ENCODE measurements around the gene RPS6KL1. TPM values are rescaled to one million over a fixed set of nuclear protein-coding genes. Genes with fewer than 3 reads are reported as not detected.

RPS6KL1 gene
- total RNA-seq, 1 donor from 2014 or later, result 6.4 TPM

- no peak overlapping the region for H3K27ac ChIP-seq
- no peak overlapping the region for H2AFZ ChIP-seq (replicated peaks)
- Mint-ChIP-seq H3K4me3 (no peak overlapping the region), H3K9me3 (no peaks in the 10 kb centered on the region), H3K36me3 (no peaks in the 10 kb centered on the region), H3K27me3 (ENCODE audit: insufficient read depth, low read depth) (peaks cover 4% of the 10 kb centered on the region), H3K4me1 (no peaks in the 10 kb centered on the region), H3K27ac (no peak overlapping the region)
- DNase-seq (ENCODE audit: low spot score), result no peak
- H3K36me3 ChIP-seq, result no peaks in the 10 kb centered on the region
- H3K9ac ChIP-seq, result no peak overlapping the region
- no peaks in the 10 kb centered on the region for H3F3A ChIP-seq (ENCODE audit: low read depth)
- no peak for TF ChIP-seq CTCF (IDR thresholded peaks at IDR 0.05)
- TF ChIP-seq EZH2 (IDR thresholded peaks at IDR 0.05), result no peak
- no peak for TF ChIP-seq EZH2phosphoT487 (IDR thresholded peaks at IDR 0.05)
- H3K27me3 ChIP-seq, result peaks cover 16% of the 10 kb centered on the region
- H3K4me1 ChIP-seq, result no peaks in the 10 kb centered on the region
- no peaks in the 10 kb centered on the region for H3K79me2 ChIP-seq (ENCODE audit: low read depth)
- H3K4me2 ChIP-seq, result no peak overlapping the region
- no peak overlapping the region for H3K4me3 ChIP-seq
- H4K20me1 ChIP-seq (ENCODE audit: low read depth), result no peaks in the 10 kb centered on the region
- H3K9me3 ChIP-seq (ENCODE audit: low read depth), result no peaks in the 10 kb centered on the region
Observed at GRCh38 chr14:74929242-74929641, 6.2 kb upstream of the RPS6KL1 start.

GRCh38 chr14:74927225-74927624, 4.2 kb upstream of the RPS6KL1 start:
- Histone ChIP-seq H3K27ac (no peak overlapping the region), H3F3A (ENCODE audit: low read depth) (no peaks in the 10 kb centered on the region), H3K9me3 (ENCODE audit: low read depth) (no peaks in the 10 kb centered on the region), H3K9ac (no peak overlapping the region), H3K79me2 (ENCODE audit: low read depth) (no peaks in the 10 kb centered on the region), H3K4me3 (no peak overlapping the region), H3K27me3 (peaks cover 22% of the 10 kb centered on the region), H2AFZ (replicated peaks) (no peak overlapping the region), H3K4me2 (no peak overlapping the region), H3K4me1 (no peaks in the 10 kb centered on the region), H3K36me3 (no peaks in the 10 kb centered on the region), H4K20me1 (ENCODE audit: low read depth) (no peaks in the 10 kb centered on the region)
- no peak for DNase-seq (ENCODE audit: low spot score)
- Mint-ChIP-seq H3K4me1 (peaks cover 4% of the 10 kb centered on the region), H3K9me3 (no peaks in the 10 kb centered on the region), H3K36me3 (no peaks in the 10 kb centered on the region), H3K27ac (no peak overlapping the region), H3K27me3 (ENCODE audit: insufficient read depth, low read depth) (peaks cover 10% of the 10 kb centered on the region), H3K4me3 (no peak overlapping the region)
- TF ChIP-seq EZH2 (IDR thresholded peaks at IDR 0.05) (no peak), EZH2phosphoT487 (IDR thresholded peaks at IDR 0.05) (no peak), CTCF (IDR thresholded peaks at IDR 0.05) (no peak)

GRCh38 chr14:74924061-74924460, 1.0 kb upstream of the RPS6KL1 start:
- H3K27ac ChIP-seq, result no peak overlapping the region
- H3K79me2 ChIP-seq (ENCODE audit: low read depth), result no peaks in the 10 kb centered on the region
- H3F3A ChIP-seq (ENCODE audit: low read depth), result no peaks in the 10 kb centered on the region
- H3K9ac ChIP-seq, result no peak overlapping the region
- no peak for TF ChIP-seq CTCF (IDR thresholded peaks at IDR 0.05)
- no peak for TF ChIP-seq EZH2phosphoT487 (IDR thresholded peaks at IDR 0.05)
- no peak for TF ChIP-seq EZH2 (IDR thresholded peaks at IDR 0.05)
- no peak overlapping the region for H3K27ac Mint-ChIP-seq
- no peak for DNase-seq (ENCODE audit: low spot score)
- H3K36me3 Mint-ChIP-seq, result no peaks in the 10 kb centered on the region
- H3K4me1 Mint-ChIP-seq, result peaks cover 6% of the 10 kb centered on the region
- H3K4me3 ChIP-seq, result no peak overlapping the region
- H3K9me3 Mint-ChIP-seq, result no peaks in the 10 kb centered on the region
- no peak overlapping the region for H2AFZ ChIP-seq (replicated peaks)
- H4K20me1 ChIP-seq (ENCODE audit: low read depth), result no peaks in the 10 kb centered on the region
- peaks cover 13% of the 10 kb centered on the region for H3K27me3 Mint-ChIP-seq (ENCODE audit: insufficient read depth, low read depth)
- H3K4me3 Mint-ChIP-seq, result peak overlapping the region; percentile 49
- no peak overlapping the region for H3K4me2 ChIP-seq
- no peaks in the 10 kb centered on the region for H3K9me3 ChIP-seq (ENCODE audit: low read depth)
- peaks cover 26% of the 10 kb centered on the region for H3K27me3 ChIP-seq
- no peaks in the 10 kb centered on the region for H3K36me3 ChIP-seq
- H3K4me1 ChIP-seq, result no peaks in the 10 kb centered on the region

All from neural progenitor cell (in vitro differentiated cells).